ENCODE measurements around the gene PSMD6. TPM values are rescaled to one million over a fixed set of nuclear protein-coding genes. Genes with fewer than 3 reads are reported as not detected.

Gene PSMD6
- total and polyA plus RNA-seq, 2 donors from 2014 or later: 62.7 to 78.0 TPM

- intact Hi-C loops (cut with DNase I): no loop called here
- no peaks in the 10 kb centered on the region for H3K4me1 ChIP-seq (ENCODE audit: control insufficient read depth in 2 of 3, insufficient read depth in 2 of 3, low read depth in 1 of 3, low read length in 3 of 3)
- no peak for FAIRE-seq
Measured at GRCh38 chr3:64067506-64068346, 44.4 kb upstream of the PSMD6 start.

DNA sequence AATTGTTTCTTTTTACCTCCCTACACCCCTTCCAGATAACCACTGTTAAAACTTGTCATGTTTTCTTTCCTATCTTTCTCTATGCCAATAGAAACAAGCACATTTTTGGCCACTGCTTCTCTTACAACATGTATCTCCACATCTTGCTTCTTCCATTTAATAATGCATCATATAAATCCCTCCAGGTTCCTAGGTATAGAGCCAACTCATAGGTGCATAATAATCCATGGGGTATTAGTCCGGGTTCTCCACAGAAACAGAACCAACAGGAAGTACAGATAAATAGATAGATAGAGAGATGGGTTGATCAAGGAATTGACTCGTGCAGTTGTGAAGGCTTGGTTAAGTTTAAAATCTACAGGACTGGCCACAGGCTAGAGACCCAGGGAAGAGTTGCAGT is 41.5 kb upstream of the PSMD6 start:
- Histone ChIP-seq H3K4me3 (ENCODE audit: low read length in 3 of 3) (no peak overlapping the region), H3K27me3 (ENCODE audit: control insufficient read depth, insufficient read depth, low read length) (no peaks in the 10 kb centered on the region), H3K36me3 (ENCODE audit: control insufficient read depth in 2 of 3, insufficient read depth in 3 of 3, low read length in 3 of 3) (no peaks in the 10 kb centered on the region), H3K27ac (ENCODE audit: low read depth in 2 of 2, low read length in 2 of 2) (no peak overlapping the region), H3K9ac (ENCODE audit: low read length in 3 of 3) (no peak overlapping the region), H3K4me1 (ENCODE audit: control insufficient read depth in 2 of 3, insufficient read depth in 2 of 3, low read depth in 1 of 3, low read length in 3 of 3) (no peaks in the 10 kb centered on the region), H3K9me3 (ENCODE audit: control insufficient read depth in 2 of 3, insufficient read depth in 1 of 3, low read length in 3 of 3) (no peaks in the 10 kb centered on the region)
- DNase-seq: no peak
- TF ChIP-seq CTCF (IDR thresholded peaks at IDR 0.05; ENCODE audit: borderline replicate concordance, extremely low read depth, insufficient read depth): no peak
- intact Hi-C loops (cut with DNase I): no loop called here
- no peak for FAIRE-seq

More at GRCh38 chr3:64067506-64068346, 44.4 kb upstream of the PSMD6 start:
- TF ChIP-seq CTCF (IDR thresholded peaks at IDR 0.05; ENCODE audit: borderline replicate concordance, extremely low read depth, insufficient read depth): no peak
- DNase-seq: no peak
- H3K9me3 ChIP-seq (ENCODE audit: control insufficient read depth in 2 of 3, insufficient read depth in 1 of 3, low read length in 3 of 3): no peaks in the 10 kb centered on the region
- H3K27me3 ChIP-seq (ENCODE audit: control insufficient read depth, insufficient read depth, low read length): no peaks in the 10 kb centered on the region
- H3K27ac ChIP-seq (ENCODE audit: low read depth in 2 of 2, low read length in 2 of 2): no peak overlapping the region
- no peak overlapping the region for H3K4me3 ChIP-seq (ENCODE audit: low read length in 3 of 3)
- no peaks in the 10 kb centered on the region for H3K36me3 ChIP-seq (ENCODE audit: control insufficient read depth in 2 of 3, insufficient read depth in 3 of 3, low read length in 3 of 3)
- H3K9ac ChIP-seq (ENCODE audit: low read length in 3 of 3): no peak overlapping the region

DNA sequence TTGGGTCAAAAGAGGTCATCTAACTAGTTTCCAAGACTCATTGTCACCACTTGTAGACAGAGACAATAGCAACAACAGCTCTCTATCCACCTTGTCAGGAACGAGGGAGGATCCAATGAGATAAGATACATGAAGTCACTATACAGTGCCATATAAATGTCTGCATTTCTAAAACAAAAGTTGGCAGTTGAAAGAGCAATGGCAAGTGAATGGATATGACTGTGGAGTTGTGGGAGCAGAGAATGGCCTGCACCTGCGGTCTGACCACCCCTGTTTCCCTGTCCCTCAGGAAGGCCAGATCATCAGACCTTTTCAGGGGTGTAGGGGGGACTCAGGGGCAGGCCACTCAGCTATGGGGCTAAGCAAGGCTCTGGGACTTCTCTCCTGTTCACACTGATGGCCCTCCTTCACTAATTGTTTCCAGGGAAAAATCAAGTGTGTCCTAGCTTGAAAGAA is 40.7 kb upstream of the PSMD6 start:
- intact Hi-C loops (cut with DNase I): no loop called here
- H3K9ac ChIP-seq (ENCODE audit: low read length in 3 of 3): no peak overlapping the region
- no peak for DNase-seq
- no peaks in the 10 kb centered on the region for H3K36me3 ChIP-seq (ENCODE audit: control insufficient read depth in 2 of 3, insufficient read depth in 3 of 3, low read length in 3 of 3)
- no peaks in the 10 kb centered on the region for H3K4me1 ChIP-seq (ENCODE audit: control insufficient read depth in 2 of 3, insufficient read depth in 2 of 3, low read depth in 1 of 3, low read length in 3 of 3)
- H3K27ac ChIP-seq (ENCODE audit: low read depth in 2 of 2, low read length in 2 of 2): no peak overlapping the region
- TF ChIP-seq CTCF (IDR thresholded peaks at IDR 0.05; ENCODE audit: borderline replicate concordance, extremely low read depth, insufficient read depth): no peak
- FAIRE-seq: no peak
- H3K9me3 ChIP-seq (ENCODE audit: control insufficient read depth in 2 of 3, insufficient read depth in 1 of 3, low read length in 3 of 3): no peaks in the 10 kb centered on the region
- H3K4me3 ChIP-seq (ENCODE audit: low read length in 3 of 3): no peak overlapping the region
- H3K27me3 ChIP-seq (ENCODE audit: control insufficient read depth, insufficient read depth, low read length): no peaks in the 10 kb centered on the region
